Measurements from ENCODE around the gene MOGAT1. TPM values are rescaled to one million over a fixed set of nuclear protein-coding genes. Genes with fewer than 3 reads are reported as not detected.

MOGAT1 gene
- polyA plus RNA-seq, 3 donors, result 0.11 TPM; not detected in 2

DNA sequence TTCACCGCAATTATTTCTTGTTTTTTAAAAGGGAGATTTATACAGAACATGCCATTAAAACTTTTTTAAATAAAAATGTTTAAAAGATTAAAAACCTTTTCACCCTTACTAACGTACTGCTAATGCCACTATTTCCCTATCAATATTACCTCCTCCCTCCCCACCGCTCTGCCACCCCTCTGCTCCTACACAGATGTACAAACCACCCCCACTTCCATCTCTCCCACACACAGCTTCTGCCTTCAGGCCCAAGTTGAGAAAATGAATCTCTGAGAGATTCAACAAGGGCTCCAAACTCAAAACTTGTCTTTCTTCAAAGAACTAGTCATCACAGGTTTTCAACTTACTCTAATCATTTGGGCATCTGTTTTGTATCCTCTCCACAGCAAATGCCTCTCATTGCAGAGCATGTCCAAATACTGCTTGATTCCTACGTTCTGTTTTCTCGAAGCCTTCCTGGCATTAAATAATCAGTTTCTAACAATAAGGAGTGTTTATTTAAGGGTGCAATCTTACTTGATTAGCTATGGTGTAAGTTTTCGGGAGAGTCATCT is 47.6 kb upstream of the MOGAT1 start:
- H3K4me2 ChIP-seq (replicated peaks; ENCODE audit: extremely low read depth, low read length, poor library complexity, severe bottlenecking), result peak overlapping the region; percentile 41
- Mint-ChIP-seq H3K27me3 (ENCODE audit: low read depth in 3 of 3) (no peaks in the 10 kb centered on the region), H3K9me3 (peaks cover 0 to 3% (median 0%) of the 10 kb centered on the region in 7 donors), H3K4me1 (peaks cover 34% of the 10 kb centered on the region), H3K4me3 (no peak overlapping the region), H3K36me3 (peaks cover 50 to 62% of the 10 kb centered on the region in 2 donors), H3K27ac (peak overlapping the region; percentile 81 to 94 (median 89))
- H3K27me3 ChIP-seq (ENCODE audit: control insufficient read depth in 2 of 2, insufficient read depth in 2 of 2, low read length in 2 of 2), result no peaks in the 10 kb centered on the region
- H3K27ac ChIP-seq (ENCODE audit: low read depth in 1 of 2, low read length in 2 of 2), result peak overlapping the region; percentile 36 to 87
- intact Hi-C loops (cut with micrococcal nuclease), result no loop called here
- no peaks in the 10 kb centered on the region for H3K79me2 ChIP-seq (ENCODE audit: insufficient read depth, low read length)
- H3K9ac ChIP-seq (ENCODE audit: insufficient read depth, low read length, poor library complexity, severe bottlenecking), result peak overlapping the region; percentile 36
- peaks cover 27 to 67% of the 10 kb centered on the region in 2 donors for H3K36me3 ChIP-seq (replicated peaks in 1 of 2; ENCODE audit: control insufficient read depth in 1 of 2, insufficient read depth in 2 of 2, low read length in 2 of 2)
- H3K4me1 ChIP-seq (ENCODE audit: control insufficient read depth in 1 of 2, insufficient read depth in 2 of 2, low read length in 2 of 2), result peaks cover 39 to 43% of the 10 kb centered on the region in 2 donors
- H2AFZ ChIP-seq (ENCODE audit: insufficient read depth, low read depth, low read length, poor library complexity, severe bottlenecking), result peak overlapping the region; percentile 30
- H3K4me3 ChIP-seq (replicated peaks in 1 of 3; ENCODE audit: low read depth in 2 of 3, low read length in 3 of 3), result no peak overlapping the region
- no peaks in the 10 kb centered on the region for H3K9me3 ChIP-seq (replicated peaks in 1 of 2; ENCODE audit: control insufficient read depth in 1 of 2, insufficient read depth in 1 of 2, low read length in 2 of 2)
- no peak for DNase-seq
- WGBS (ENCODE audit: insufficient coverage), result 100% methylated on average over 2 of the region's 6 CpGs
- no peaks in the 10 kb centered on the region for H4K20me1 ChIP-seq (ENCODE audit: insufficient read depth, low read length)
- TF ChIP-seq CTCF (IDR thresholded peaks at IDR 0.05), result no peak

DNA sequence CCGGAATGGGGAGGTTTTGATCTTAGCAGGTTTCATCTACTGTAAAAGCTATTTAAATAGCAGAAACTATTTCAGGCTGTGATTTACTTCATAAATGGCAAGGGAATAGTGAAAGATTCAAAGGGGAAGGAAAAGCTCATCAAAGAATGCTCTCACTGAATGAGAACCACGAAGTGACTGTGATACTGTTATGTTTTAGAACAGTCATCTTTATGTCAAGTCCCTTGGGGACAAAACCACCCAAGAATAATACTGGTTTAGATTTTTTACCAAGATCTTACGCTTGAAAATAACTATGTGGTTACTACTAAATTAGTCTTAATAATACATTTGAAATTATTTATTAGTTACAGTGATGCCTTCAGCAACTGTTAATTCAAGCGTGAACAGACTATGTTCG is 43.7 kb upstream of the MOGAT1 start:
- Histone ChIP-seq H4K20me1 (ENCODE audit: insufficient read depth, low read length) (no peaks in the 10 kb centered on the region), H3K9ac (ENCODE audit: insufficient read depth, low read length, poor library complexity, severe bottlenecking) (no peak overlapping the region), H3K27ac (ENCODE audit: low read depth in 1 of 2, low read length in 2 of 2) (no peak overlapping the region), H3K27me3 (ENCODE audit: control insufficient read depth in 2 of 2, insufficient read depth in 2 of 2, low read length in 2 of 2) (no peaks in the 10 kb centered on the region), H3K36me3 (replicated peaks in 1 of 2; ENCODE audit: control insufficient read depth in 1 of 2, insufficient read depth in 2 of 2, low read length in 2 of 2) (peaks cover 64 to 95% of the 10 kb centered on the region in 2 donors), H3K4me2 (replicated peaks; ENCODE audit: extremely low read depth, low read length, poor library complexity, severe bottlenecking) (no peak overlapping the region), H3K79me2 (ENCODE audit: insufficient read depth, low read length) (no peaks in the 10 kb centered on the region), H3K4me1 (ENCODE audit: control insufficient read depth in 1 of 2, insufficient read depth in 2 of 2, low read length in 2 of 2) (peaks cover 9 to 13% of the 10 kb centered on the region in 2 donors), H3K9me3 (replicated peaks in 1 of 2; ENCODE audit: control insufficient read depth in 1 of 2, insufficient read depth in 1 of 2, low read length in 2 of 2) (no peaks in the 10 kb centered on the region), H2AFZ (ENCODE audit: insufficient read depth, low read depth, low read length, poor library complexity, severe bottlenecking) (no peak overlapping the region), H3K4me3 (replicated peaks in 1 of 3; ENCODE audit: low read depth in 2 of 3, low read length in 3 of 3) (no peak overlapping the region)
- Mint-ChIP-seq H3K27ac (no peak overlapping the region), H3K9me3 (peaks cover 0 to 2% (median 0%) of the 10 kb centered on the region in 7 donors), H3K4me3 (no peak overlapping the region), H3K27me3 (ENCODE audit: low read depth in 3 of 3) (no peaks in the 10 kb centered on the region), H3K36me3 (peaks cover 66 to 80% of the 10 kb centered on the region in 2 donors), H3K4me1 (peaks cover 8% of the 10 kb centered on the region)
- WGBS (ENCODE audit: insufficient coverage), result no CpG with 5 or more reads among the region's 5 CpGs
- no peak for DNase-seq
- TF ChIP-seq CTCF (IDR thresholded peaks at IDR 0.05), result no peak
- intact Hi-C loops (cut with micrococcal nuclease), result no loop called here
